Stimulated activated CD8-positive, alpha-beta memory T cell treated with anti-CD3 and anti-CD28 coated beads, Interleukin-12 subunit alpha, Interleukin-12 subunit beta, amount 100 ng/mL, for 24 hours (primary cell): ENCODE data around the gene MUSTN1.

ENCODE experiments used
- DNase-seq: peaks from one replicate; pipeline ENCODE4 v3.0.0-alpha.2; 2020; ENCODE audit errors: extremely low read depth

The MUSTN1 gene

GRCh38 chr3:52805270-52806039 lies 29.4 kb downstream of the MUSTN1 start:
- no peak for DNase-seq

- no peak for DNase-seq
These were observed 33.0 kb downstream of the MUSTN1 start for GRCh38 chr3:52801839-52802238.

- no peak for DNase-seq
These were observed 34.7 kb downstream of the MUSTN1 start for GRCh38 chr3:52800079-52800478.

GRCh38 chr3:52798978-52799476 lies 35.8 kb downstream of the MUSTN1 start:
- no peak for DNase-seq

GRCh38 chr3:52798376-52798977 lies 36.3 kb downstream of the MUSTN1 start:
- no peak for DNase-seq

- no peak for DNase-seq
These were observed 38.4 kb downstream of the MUSTN1 start for GRCh38 chr3:52796411-52796810.

- no peak for DNase-seq
These were observed 39.4 kb downstream of the MUSTN1 start for GRCh38 chr3:52795298-52795900.

GRCh38 chr3:52794612-52795099 lies 40.2 kb downstream of the MUSTN1 start, which contains the start of gene ITIH3:
ITIH3 (plus strand) TSS chr3:52794796; CDS start chr3:52794804, 8 bp downstream.
- no peak for DNase-seq

- no peak for DNase-seq
These were observed 40.9 kb downstream of the MUSTN1 start for GRCh38 chr3:52793702-52794611.

- DNase-seq, result no peak
These were observed 41.7 kb downstream of the MUSTN1 start for GRCh38 chr3:52792961-52793695.

GRCh38 chr3:52792413-52792812 lies 42.4 kb downstream of the MUSTN1 start:
- DNase-seq, result no peak

- no peak for DNase-seq
These were observed 42.9 kb downstream of the MUSTN1 start for GRCh38 chr3:52791928-52792327.

GRCh38 chr3:52791366-52791765 lies 43.5 kb downstream of the MUSTN1 start:
- DNase-seq, result no peak

- DNase-seq, result no peak
These were observed 44.1 kb downstream of the MUSTN1 start for GRCh38 chr3:52790741-52791140.

GRCh38 chr3:52790337-52790736 lies 44.5 kb downstream of the MUSTN1 start:
- DNase-seq, result no peak

- no peak for DNase-seq
These were observed 45.1 kb downstream of the MUSTN1 start for GRCh38 chr3:52789746-52790040.

- DNase-seq, result no peak
These were observed 45.7 kb downstream of the MUSTN1 start for GRCh38 chr3:52788890-52789745.

- no peak for DNase-seq
These were observed 46.9 kb downstream of the MUSTN1 start for GRCh38 chr3:52787672-52788625.

- no peak for DNase-seq
These were observed 47.6 kb downstream of the MUSTN1 start for GRCh38 chr3:52787246-52787645.
